GM21717 (cell line): Measurements from ENCODE around the gene INPP5K.

Source experiments
- ATAC-seq: cut with Tn5 transposase; IDR thresholded peaks from one replicate; pipeline ENCODE4 v1.9.1; 2021; ENCODE audit warnings: mild to moderate bottlenecking, moderate library complexity; ENCODE audit not compliant: unreplicated experiment

INPP5K gene

GRCh38 chr17:1486802-1487695, 29.4 kb downstream of the INPP5K start:
- ATAC-seq: no peak

GRCh38 chr17:1485423-1486376, 30.7 kb downstream of the INPP5K start:
- ATAC-seq: no peak

DNA sequence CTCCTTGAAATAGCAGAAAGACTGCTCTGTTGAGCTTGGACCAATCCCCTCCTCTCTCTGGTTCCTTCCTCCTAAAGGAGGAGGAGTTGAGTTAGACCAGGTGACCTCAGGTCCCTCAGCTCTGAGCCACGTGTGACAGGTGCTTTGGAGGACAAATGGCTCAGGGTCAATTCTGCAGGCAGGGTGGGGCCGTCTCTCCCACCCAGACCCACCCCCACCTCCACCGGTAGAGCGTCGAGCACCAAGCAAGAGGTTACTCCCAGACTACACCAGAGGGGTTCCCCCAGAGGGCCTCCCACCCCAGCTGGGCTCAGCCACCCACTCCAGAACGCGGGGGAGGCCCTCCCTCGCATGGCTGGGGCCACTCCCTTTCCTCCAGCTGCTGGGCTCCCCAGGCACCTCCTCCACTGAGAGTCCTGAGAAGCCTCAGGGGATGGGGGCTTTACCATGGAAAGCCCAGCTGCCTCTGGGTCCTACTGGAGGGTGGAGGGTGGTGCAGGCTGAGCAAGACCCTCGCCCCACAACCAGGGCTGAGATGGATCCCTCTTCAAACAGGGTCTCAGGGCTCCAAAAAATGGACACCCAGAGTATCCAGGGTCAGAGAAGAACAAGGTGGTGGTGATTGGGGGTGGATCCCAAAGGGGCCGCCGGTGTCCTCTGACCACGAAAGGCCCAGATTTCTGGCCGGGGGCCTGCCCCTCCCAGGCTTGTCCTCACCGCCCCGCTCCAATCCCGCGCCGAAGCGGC, 31.6 kb downstream of the INPP5K start:
- ATAC-seq: peak; percentile 20

GRCh38 chr17:1484060-1484535, 32.3 kb downstream of the INPP5K start:
- ATAC-seq: no peak

DNA sequence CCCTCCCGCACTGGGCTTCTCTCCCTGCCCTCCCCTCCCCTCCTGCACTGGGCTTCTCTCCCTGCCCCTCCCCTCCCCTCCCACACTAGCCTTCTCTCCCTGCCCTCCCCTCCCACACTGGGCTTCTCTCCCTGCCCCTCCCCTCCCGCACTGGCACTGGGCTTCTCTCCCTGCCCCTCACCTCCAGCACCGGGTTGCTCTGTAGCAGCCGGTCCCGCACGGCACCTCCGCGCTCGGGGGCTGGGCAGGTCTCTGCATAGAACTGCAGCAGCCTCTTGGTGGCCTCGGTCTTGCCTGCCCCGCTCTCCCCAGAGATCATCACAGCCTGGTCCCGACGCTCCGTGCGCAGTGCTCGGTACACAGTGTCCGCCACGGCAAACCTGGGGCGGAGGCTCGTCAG, 33.7 kb downstream of the INPP5K start:
- ATAC-seq: no peak

DNA sequence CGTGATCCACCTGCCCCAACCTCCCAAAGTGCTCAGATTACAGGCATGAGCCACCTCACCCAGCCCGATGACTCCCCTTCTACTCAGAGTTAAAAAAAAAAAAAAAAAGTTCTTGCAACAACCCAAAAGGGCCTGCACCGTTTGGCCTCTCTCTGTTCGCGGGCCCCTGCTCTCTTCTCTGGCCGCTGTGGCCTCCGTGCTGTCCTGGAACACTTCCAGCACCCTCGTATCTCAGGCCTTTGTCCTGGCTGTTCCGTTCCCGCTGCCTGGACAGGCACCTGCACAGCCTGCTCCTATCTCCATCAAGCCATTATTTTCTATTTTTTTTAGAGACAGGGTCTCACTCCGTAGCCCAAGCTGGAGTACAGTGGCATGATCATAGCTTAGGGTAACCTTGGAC, 34.7 kb downstream of the INPP5K start:
- ATAC-seq: no peak

GRCh38 chr17:1480747-1481465, 35.5 kb downstream of the INPP5K start:
- ATAC-seq: no peak

DNA sequence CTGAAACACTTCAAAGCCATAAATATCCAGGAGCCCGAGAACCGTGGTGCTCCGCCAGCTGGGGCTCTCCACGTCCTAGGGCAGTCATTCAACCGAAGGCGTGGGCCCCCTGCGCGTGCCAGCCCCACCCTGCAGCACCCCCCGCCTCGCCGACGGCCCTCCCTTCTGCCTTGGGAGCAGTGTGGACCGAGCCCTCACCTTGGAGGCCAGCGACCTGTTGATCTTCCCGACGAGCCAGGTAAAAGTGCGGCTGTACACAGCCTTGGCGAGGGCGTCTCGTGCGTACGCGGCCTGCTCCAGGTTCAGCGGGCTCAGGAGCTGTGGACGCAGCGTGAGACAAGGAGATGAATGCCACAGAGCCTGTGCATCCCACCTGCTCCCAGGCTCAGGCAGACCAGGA, 38.0 kb downstream of the INPP5K start:
- no peak for ATAC-seq

GRCh38 chr17:1475321-1475854, 41.0 kb downstream of the INPP5K start:
- no peak for ATAC-seq

DNA sequence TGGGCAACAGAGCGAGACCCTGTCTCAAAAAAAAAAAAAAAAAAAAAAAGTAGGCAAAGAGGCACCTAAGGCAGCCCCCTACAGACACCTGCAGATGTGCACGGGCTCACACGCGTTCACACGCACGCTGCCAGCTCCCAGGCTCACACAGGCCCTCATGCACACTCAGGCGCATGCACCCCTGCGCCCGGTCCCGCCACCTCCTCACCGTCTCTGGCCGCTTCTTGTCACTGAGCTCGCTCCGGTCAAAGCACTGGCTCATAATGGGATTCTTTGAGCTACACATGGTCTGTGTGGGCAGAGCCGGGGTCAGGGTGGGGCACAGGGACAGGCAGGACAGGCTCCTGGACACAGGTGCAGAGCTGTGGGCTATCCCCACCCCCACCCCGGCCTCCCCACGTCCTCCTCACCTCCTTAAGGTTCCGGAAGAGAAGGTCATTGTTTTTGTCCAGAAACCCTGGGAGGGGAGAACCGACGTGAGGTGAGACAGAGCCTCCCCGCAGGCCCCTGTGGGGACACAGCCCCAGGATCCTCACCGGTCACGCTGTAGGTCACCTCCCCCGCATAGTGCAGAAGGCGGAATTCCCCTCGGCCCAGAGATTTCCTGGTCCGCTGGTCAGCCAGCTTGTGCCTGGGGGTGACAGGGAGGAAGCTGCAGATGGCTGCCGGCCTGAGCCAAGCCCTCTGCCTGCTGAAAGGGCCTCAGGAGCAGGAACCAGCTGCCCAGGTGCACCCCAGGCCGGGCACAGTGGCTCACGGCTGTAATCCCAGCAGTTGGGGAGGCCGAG, 41.8 kb downstream of the INPP5K start:
- no peak for ATAC-seq

GRCh38 chr17:1473841-1474240, 42.6 kb downstream of the INPP5K start:
- no peak for ATAC-seq

DNA sequence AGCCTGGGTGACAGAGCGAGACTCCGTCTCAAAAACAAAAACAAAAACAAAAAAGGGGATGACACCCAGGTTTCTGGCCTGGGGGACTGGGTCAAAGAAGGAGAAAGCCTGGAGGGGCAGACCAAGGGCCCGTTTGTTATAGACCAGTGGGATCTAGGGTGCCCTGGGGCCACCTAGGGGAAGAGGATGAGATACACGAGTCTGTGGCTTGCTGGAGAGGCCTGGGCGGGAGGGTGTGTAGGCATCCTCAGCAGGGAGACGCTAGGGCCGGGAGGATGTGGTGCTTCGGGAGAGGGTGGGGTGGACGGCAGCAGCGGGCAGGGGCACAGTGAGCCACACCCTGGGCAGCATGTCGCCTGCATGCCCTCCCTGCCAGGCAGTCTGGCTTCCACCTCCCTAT, 43.2 kb downstream of the INPP5K start:
- no peak for ATAC-seq

DNA sequence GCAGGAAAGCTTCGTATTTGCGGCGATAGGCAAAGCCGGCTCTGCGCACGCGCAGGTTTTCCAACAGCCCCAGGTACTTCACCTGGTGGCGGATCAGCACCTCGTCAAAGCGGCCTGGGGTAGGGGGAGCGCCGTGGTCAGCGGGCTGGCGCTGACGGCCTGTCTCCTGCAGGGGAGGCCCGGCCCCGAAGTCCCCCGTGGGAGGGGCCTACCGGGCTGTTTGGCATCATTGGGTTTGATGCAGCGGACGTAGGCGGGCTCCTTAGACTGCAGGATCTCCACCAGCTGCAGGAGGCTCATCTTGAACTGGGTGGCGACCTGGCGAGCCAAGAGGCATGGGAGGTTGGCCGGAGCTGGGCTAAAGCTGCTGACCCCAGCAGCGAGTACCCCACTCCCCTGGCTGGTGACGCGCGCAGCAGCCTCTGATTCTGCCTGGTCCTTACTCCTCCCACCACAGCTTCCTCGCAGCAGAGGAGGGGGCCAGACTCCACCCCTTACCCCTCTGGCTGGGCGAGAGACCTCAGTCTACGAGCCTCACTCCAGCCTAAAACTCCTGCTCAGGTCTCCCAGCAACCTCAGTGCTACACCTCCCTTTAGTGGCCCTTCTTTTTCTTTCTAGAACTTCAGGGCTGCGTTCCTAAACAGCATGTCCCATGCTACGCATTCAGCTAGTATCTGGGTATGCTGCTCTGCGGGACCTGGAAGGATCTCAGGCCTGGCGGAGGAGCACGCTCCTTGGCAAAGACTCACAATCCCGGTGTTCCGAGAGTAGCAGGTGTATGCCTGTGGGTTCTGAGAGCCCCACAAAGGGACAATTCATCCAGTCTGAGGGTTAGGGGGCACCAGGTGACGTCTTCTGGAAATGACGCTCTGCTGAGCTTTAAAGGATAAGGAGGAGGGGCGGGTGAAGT, 44.2 kb downstream of the INPP5K start:
- no peak for ATAC-seq

DNA sequence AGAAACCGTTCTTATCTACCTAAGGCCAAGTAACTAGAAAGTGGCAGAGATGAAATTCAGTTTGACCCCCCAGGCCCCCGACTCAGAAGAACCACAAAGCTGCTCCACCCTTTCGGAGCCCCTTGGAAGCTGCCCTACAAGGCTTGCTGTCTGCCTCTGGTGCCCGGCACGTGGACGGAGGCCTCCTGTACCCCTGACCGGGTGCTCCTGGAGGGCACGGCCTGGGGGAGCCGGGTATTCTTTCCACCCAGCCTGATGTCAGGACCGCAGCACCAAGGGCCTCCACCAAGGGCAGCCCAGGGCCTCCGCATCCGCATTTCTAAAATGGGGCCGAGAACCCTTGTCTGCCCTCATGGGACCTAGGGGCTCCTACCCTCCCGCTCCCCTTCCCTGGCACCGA, 44.9 kb downstream of the INPP5K start:
- ATAC-seq: no peak

- ATAC-seq: no peak
Observed at GRCh38 chr17:1470755-1471462, 45.5 kb downstream of the INPP5K start.

DNA sequence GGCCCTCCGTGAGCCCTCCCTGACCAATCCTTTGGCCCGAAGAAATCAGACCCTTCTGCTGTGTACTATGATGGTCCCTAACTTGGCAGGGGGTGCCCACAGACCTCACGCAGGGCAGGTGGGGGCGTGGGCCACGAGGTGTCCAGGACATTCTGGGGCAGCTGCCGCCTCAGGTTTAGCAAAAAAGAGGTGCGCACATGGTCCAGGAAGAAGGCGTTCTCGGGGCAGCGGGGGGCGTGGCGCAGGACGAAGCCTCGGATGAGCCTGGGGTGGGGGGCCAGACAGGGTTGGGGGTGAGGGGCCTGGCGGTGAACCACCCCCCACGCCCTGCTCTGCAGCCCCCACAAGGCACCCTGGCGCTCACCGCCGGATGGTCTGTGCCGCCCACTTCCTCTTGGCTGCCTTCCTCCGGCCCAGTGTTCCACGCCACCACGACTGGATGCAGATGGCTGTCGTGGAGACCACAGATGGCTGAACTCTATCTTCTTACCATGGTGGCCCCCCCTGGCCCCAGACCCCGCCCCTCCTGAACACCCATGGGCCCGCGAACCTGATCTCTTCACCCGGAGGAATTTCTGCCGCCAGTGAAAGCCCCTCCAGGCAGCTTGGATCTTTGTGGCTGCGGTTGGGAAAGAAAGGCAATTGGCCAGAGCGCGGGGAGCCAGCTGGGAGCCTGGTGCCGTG, 46.2 kb downstream of the INPP5K start:
- ATAC-seq: no peak
